Suprapubic skin (tissue), 4 donors: ENCODE measurements around the gene RPRD1B. TPM values are rescaled to one million over a fixed set of nuclear protein-coding genes. Genes with fewer than 3 reads are reported as not detected.

Experiments used
- DNase-seq, 2 donors: peaks; one replicate each; pipeline ENCODE4 v3.0.0-alpha.2; 2019; ENCODE audit warnings: low spot score in 2 of 2
- H3K27ac ChIP-seq: fragments of 200-600 bp; sonication (generic); one replicate; pipeline ENCODE4 v1.5.1; 2019
- H3K27me3 ChIP-seq: fragments of 200-600 bp; sonication (generic); one replicate; pipeline ENCODE4 v1.5.1; 2019
- H3K36me3 ChIP-seq: fragments of 200-600 bp; sonication (generic); one replicate; pipeline ENCODE4 v1.5.1; 2019
- H3K4me1 ChIP-seq: fragments of 200-600 bp; sonication (generic); one replicate; pipeline ENCODE4 v1.5.1; 2019
- H3K4me3 ChIP-seq: fragments of 200-600 bp; sonication (generic); one replicate; pipeline ENCODE4 v1.5.1; 2019; ENCODE audit warnings: mild to moderate bottlenecking
- H3K9me3 ChIP-seq: fragments of 200-600 bp; sonication (generic); one replicate; pipeline ENCODE4 v1.5.1; 2019
- EP300 ChIP-seq: sonication (generic); formaldehyde crosslinking; IDR thresholded peaks from one replicate; pipeline ENCODE4 v1.6.1; 2017; ENCODE audit warnings: antibody characterized with exemption
- POLR2A ChIP-seq, 2 donors: fragments of 450-650 bp; IDR thresholded peaks; one replicate each; pipeline ENCODE4 v1.6.1; 2017; ENCODE audit warnings: antibody characterized with exemption in 2 of 2, mild to moderate bottlenecking in 2 of 2, moderate library complexity in 2 of 2
- POLR2AphosphoS5 ChIP-seq, 3 donors: sonication (generic); formaldehyde crosslinking; IDR thresholded peaks; one replicate each; pipeline ENCODE4 v1.6.1; 2017; ENCODE audit warnings: antibody characterized with exemption in 3 of 3
- WGBS: methylation state at CpG from one replicate; pipeline ENCODE4 v1.1.5; 2018; 5-methylcytosine and 5-hydroxymethylcytosine counted together
- total RNA-seq, 4 donors: library from RNA; depleted of rRNA; stranded (reverse); fragments of >200 nt; gene quantifications; one replicate each; pipeline ENCODE4 v1.1.0, GENCODE V29; 2016
- TF ChIP-seq, protein P1 (sequence below), 2 donors: fragments of 200-600 bp in 1 of 2; fragments of 450-650 bp in 1 of 2; sonication (generic) in 1 of 2; IDR thresholded peaks; one replicate each; pipeline ENCODE4 v1.5.1; 2016 to 2019; ENCODE audit warnings: antibody characterized with exemption in 2 of 2, mild to moderate bottlenecking in 1 of 2, moderate library complexity in 1 of 2

RPRD1B gene
- total RNA-seq, 4 donors from 2014 or later, result 24.7 to 45.6 (median 27.7) TPM

DNA sequence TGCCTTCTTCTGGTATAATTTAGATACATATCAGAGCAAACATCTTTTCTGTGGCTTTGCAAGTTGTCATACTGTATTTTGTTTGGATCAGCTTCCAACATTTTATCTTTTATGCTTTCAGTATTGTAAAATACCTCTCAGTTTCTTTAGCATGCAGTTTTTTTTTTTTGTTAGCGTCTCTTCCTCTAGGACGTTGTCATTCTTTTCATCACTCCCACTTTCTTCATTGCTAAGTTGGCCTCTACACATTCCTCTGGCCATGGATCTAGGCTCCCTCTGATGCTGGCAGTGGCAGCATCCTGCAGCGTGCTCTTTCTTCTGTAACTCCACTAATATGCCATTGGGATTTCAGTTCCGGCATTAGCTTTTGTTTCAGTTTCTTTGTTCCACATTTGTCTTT, 21.7 kb downstream of the RPRD1B start:
- Histone ChIP-seq H3K27me3 (no peaks in the 10 kb centered on the region), H3K4me1 (no peaks in the 10 kb centered on the region), H3K4me3 (no peak overlapping the region), H3K27ac (no peak overlapping the region), H3K36me3 (peaks cover 62% of the 10 kb centered on the region), H3K9me3 (no peaks in the 10 kb centered on the region)
- WGBS, result 60% methylated on average over 4 of the region's 4 CpGs
- no peak for DNase-seq
- TF ChIP-seq, protein P1, sequence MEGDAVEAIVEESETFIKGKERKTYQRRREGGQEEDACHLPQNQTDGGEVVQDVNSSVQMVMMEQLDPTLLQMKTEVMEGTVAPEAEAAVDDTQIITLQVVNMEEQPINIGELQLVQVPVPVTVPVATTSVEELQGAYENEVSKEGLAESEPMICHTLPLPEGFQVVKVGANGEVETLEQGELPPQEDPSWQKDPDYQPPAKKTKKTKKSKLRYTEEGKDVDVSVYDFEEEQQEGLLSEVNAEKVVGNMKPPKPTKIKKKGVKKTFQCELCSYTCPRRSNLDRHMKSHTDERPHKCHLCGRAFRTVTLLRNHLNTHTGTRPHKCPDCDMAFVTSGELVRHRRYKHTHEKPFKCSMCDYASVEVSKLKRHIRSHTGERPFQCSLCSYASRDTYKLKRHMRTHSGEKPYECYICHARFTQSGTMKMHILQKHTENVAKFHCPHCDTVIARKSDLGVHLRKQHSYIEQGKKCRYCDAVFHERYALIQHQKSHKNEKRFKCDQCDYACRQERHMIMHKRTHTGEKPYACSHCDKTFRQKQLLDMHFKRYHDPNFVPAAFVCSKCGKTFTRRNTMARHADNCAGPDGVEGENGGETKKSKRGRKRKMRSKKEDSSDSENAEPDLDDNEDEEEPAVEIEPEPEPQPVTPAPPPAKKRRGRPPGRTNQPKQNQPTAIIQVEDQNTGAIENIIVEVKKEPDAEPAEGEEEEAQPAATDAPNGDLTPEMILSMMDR (IDR thresholded peaks at IDR 0.05), result no peak
- no peak for TF ChIP-seq EP300
- TF ChIP-seq POLR2A (IDR thresholded peaks at IDR 0.05), result no peak

DNA sequence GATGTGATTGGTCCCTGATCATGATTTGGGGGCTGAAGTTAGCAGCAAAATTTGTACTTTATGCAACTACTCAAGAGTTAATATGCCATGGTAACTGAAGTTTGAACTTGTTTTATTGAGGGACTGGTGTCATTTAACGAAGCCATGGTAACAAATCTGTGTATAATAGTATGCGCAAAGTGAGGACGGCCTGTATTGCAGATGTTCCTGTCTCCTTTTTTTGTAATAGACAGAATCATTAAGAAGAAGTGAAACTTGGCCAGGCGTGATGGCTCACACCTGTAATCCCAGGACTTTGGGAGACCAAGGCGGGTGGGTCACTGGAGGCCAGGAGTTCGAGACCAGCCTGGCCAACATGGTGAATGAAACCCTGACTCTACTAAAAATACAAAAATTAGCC, 22.3 kb downstream of the RPRD1B start:
- Histone ChIP-seq H3K9me3 (no peaks in the 10 kb centered on the region), H3K27ac (no peak overlapping the region), H3K36me3 (peaks cover 65% of the 10 kb centered on the region), H3K27me3 (no peaks in the 10 kb centered on the region), H3K4me1 (no peaks in the 10 kb centered on the region), H3K4me3 (no peak overlapping the region)
- WGBS, result 89% methylated on average over 6 of the region's 6 CpGs
- no peak for DNase-seq
- TF ChIP-seq EP300 (no peak), POLR2AphosphoS5 (IDR thresholded peaks at IDR 0.05) (no peak), POLR2A (IDR thresholded peaks at IDR 0.05) (no peak)
- TF ChIP-seq, protein P1 (IDR thresholded peaks at IDR 0.05), result no peak

DNA sequence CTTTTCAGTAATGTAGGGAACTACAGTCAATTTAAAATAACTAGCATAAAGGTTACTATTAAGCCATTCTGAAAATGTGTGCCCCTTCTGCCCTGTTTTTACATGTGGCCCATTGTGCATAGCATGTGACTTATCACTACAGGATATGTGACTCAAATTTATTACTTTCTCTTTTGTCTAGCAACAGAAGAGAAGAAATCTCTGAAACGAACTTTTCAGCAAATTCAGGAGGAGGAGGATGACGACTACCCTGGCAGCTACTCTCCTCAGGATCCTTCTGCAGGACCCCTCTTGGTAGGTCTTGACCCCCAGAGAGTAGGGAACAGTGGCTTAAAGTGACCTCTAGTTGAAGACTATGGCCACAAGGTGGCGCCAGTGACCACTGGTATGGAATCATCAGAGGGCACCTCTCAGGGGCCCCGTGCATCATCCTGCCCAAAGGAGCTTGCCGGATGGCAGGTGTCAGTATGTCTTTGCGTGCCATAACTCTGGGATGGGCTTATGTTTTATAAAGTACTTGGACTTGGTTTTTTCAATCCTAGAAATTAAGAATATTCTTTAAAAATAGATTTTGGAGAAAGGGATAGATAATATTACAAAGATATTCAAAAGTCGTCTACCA, 23.9 kb downstream of the RPRD1B start:
- Histone ChIP-seq H3K4me1 (no peaks in the 10 kb centered on the region), H3K36me3 (peaks cover 64% of the 10 kb centered on the region), H3K4me3 (no peak overlapping the region), H3K27me3 (no peaks in the 10 kb centered on the region), H3K27ac (no peak overlapping the region), H3K9me3 (no peaks in the 10 kb centered on the region)
- TF ChIP-seq, protein P1 (IDR thresholded peaks at IDR 0.05), result peak; percentile 62 to 69
- TF ChIP-seq EP300, result no peak
- peak; percentile 88 to 91 for DNase-seq
- 34% methylated on average over 7 of the region's 7 CpGs for WGBS

DNA sequence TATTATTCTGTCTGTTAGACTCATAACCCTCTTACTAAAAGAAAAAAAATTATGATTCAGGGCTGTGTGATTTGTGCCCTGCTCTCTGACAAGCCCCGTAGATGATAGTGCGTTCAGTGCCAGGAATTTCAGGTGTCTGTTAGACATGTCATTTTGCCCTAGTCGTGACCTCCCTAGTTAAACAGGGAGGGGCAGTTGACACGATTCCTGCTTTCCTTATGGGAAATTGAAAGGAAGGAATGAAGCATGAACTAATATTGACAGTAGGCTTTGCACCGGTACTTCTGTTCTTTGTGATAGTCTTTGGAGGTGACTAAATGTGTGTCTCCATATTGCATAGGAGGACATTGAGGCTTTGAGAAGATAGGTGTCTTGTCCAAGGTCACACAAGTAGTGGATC, 26.3 kb downstream of the RPRD1B start:
- TF ChIP-seq POLR2AphosphoS5 (IDR thresholded peaks at IDR 0.05) (no peak), EP300 (no peak), POLR2A (IDR thresholded peaks at IDR 0.05) (no peak)
- TF ChIP-seq, protein P1 (IDR thresholded peaks at IDR 0.05), result no peak
- no peak for DNase-seq
- peaks cover 80% of the 10 kb centered on the region for H3K36me3 ChIP-seq
- H3K27me3 ChIP-seq, result no peaks in the 10 kb centered on the region
- WGBS, result 78% methylated on average over 5 of the region's 5 CpGs
- H3K9me3 ChIP-seq, result no peaks in the 10 kb centered on the region
- no peaks in the 10 kb centered on the region for H3K4me1 ChIP-seq
- no peak overlapping the region for H3K4me3 ChIP-seq
- no peak overlapping the region for H3K27ac ChIP-seq

DNA sequence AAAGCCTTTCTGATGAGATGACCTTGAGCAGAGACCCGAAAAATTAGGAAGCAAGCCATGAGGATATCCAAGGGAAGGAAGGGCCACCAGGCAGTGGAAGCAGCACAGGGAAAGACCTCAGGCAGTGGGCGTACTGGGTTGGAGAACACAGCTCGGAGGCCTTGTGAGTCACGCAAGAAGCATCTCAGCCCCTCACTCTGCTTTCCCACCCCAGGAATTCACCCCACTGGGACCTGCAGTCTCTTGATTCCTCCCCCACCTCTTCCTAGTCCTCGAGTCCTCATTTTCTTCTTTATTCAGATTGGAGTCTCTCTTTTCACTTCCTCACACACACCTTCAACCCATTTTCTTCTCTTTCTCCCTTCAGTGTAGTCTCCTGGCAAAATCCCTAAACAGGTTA, 27.0 kb downstream of the RPRD1B start:
- 83% methylated on average over 5 of the region's 5 CpGs for WGBS
- TF ChIP-seq POLR2AphosphoS5 (IDR thresholded peaks at IDR 0.05) (no peak), POLR2A (IDR thresholded peaks at IDR 0.05) (no peak), EP300 (no peak)
- TF ChIP-seq, protein P1 (IDR thresholded peaks at IDR 0.05), result no peak
- DNase-seq, result no peak
- H3K36me3 ChIP-seq, result peaks cover 87% of the 10 kb centered on the region
- H3K4me3 ChIP-seq, result no peak overlapping the region
- no peak overlapping the region for H3K27ac ChIP-seq
- H3K9me3 ChIP-seq, result no peaks in the 10 kb centered on the region
- no peaks in the 10 kb centered on the region for H3K4me1 ChIP-seq
- H3K27me3 ChIP-seq, result no peaks in the 10 kb centered on the region
